ENCODE results near the gene SENP7. TPM values are rescaled to one million over a fixed set of nuclear protein-coding genes. Genes with fewer than 3 reads are reported as not detected.

SENP7 gene
- polyA plus RNA-seq, 3 donors: 1.6 to 12.4 (median 3.8) TPM

GRCh38 chr3:101536266-101536665 lies 23.3 kb upstream of the SENP7 start:
- Mint-ChIP-seq H3K9me3 (peaks cover 0 to 11% (median 2%) of the 10 kb centered on the region in 7 donors), H3K36me3 (no peaks in the 10 kb centered on the region), H3K4me1 (peaks cover 2% of the 10 kb centered on the region), H3K27ac (no peak overlapping the region), H3K4me3 (no peak overlapping the region), H3K27me3 (ENCODE audit: low read depth in 3 of 3) (peaks cover 0 to 4% (median 0%) of the 10 kb centered on the region in 3 donors)
- DNase-seq: no peak
- Histone ChIP-seq H3K4me2 (replicated peaks; ENCODE audit: extremely low read depth, low read length, poor library complexity, severe bottlenecking) (no peak overlapping the region), H3K36me3 (replicated peaks in 1 of 2; ENCODE audit: control insufficient read depth in 1 of 2, insufficient read depth in 2 of 2, low read length in 2 of 2) (no peaks in the 10 kb centered on the region), H3K27me3 (ENCODE audit: control insufficient read depth in 2 of 2, insufficient read depth in 2 of 2, low read length in 2 of 2) (no peaks in the 10 kb centered on the region), H3K9me3 (replicated peaks in 1 of 2; ENCODE audit: control insufficient read depth in 1 of 2, insufficient read depth in 1 of 2, low read length in 2 of 2) (no peaks in the 10 kb centered on the region), H3K79me2 (ENCODE audit: insufficient read depth, low read length) (no peaks in the 10 kb centered on the region), H2AFZ (ENCODE audit: insufficient read depth, low read depth, low read length, poor library complexity, severe bottlenecking) (no peak overlapping the region), H3K4me3 (replicated peaks in 1 of 3; ENCODE audit: low read depth in 2 of 3, low read length in 3 of 3) (no peak overlapping the region), H3K9ac (ENCODE audit: insufficient read depth, low read length, poor library complexity, severe bottlenecking) (no peak overlapping the region), H3K27ac (ENCODE audit: low read depth in 1 of 2, low read length in 2 of 2) (no peak overlapping the region), H3K4me1 (ENCODE audit: control insufficient read depth in 1 of 2, insufficient read depth in 2 of 2, low read length in 2 of 2) (no peaks in the 10 kb centered on the region), H4K20me1 (ENCODE audit: insufficient read depth, low read length) (no peaks in the 10 kb centered on the region)
- intact Hi-C loops (cut with micrococcal nuclease): no loop called here
- no peak for TF ChIP-seq CTCF (IDR thresholded peaks at IDR 0.05)
- no CpG with 5 or more reads among the region's 1 CpG for WGBS (ENCODE audit: insufficient coverage)

GRCh38 chr3:101535221-101535620 lies 22.2 kb upstream of the SENP7 start:
- no peak overlapping the region for H3K27ac ChIP-seq (ENCODE audit: low read depth in 1 of 2, low read length in 2 of 2)
- H3K36me3 ChIP-seq (replicated peaks in 1 of 2; ENCODE audit: control insufficient read depth in 1 of 2, insufficient read depth in 2 of 2, low read length in 2 of 2): no peaks in the 10 kb centered on the region
- no peaks in the 10 kb centered on the region for H3K9me3 ChIP-seq (replicated peaks in 1 of 2; ENCODE audit: control insufficient read depth in 1 of 2, insufficient read depth in 1 of 2, low read length in 2 of 2)
- no peak overlapping the region for H3K9ac ChIP-seq (ENCODE audit: insufficient read depth, low read length, poor library complexity, severe bottlenecking)
- no peaks in the 10 kb centered on the region for H3K27me3 ChIP-seq (ENCODE audit: control insufficient read depth in 2 of 2, insufficient read depth in 2 of 2, low read length in 2 of 2)
- Mint-ChIP-seq H3K27ac (no peak overlapping the region), H3K9me3 (peaks cover 0 to 7% (median 2%) of the 10 kb centered on the region in 7 donors), H3K36me3 (no peaks in the 10 kb centered on the region), H3K27me3 (ENCODE audit: low read depth in 3 of 3) (peaks cover 0 to 4% (median 0%) of the 10 kb centered on the region in 3 donors), H3K4me1 (peaks cover 2% of the 10 kb centered on the region), H3K4me3 (no peak overlapping the region)
- no peak overlapping the region for H3K4me2 ChIP-seq (replicated peaks; ENCODE audit: extremely low read depth, low read length, poor library complexity, severe bottlenecking)
- no CpG with 5 or more reads among the region's 5 CpGs for WGBS (ENCODE audit: insufficient coverage)
- no peak for DNase-seq
- H3K4me3 ChIP-seq (replicated peaks in 1 of 3; ENCODE audit: low read depth in 2 of 3, low read length in 3 of 3): no peak overlapping the region
- no peaks in the 10 kb centered on the region for H3K79me2 ChIP-seq (ENCODE audit: insufficient read depth, low read length)
- TF ChIP-seq CTCF (IDR thresholded peaks at IDR 0.05): no peak
- H4K20me1 ChIP-seq (ENCODE audit: insufficient read depth, low read length): no peaks in the 10 kb centered on the region
- no peak overlapping the region for H2AFZ ChIP-seq (ENCODE audit: insufficient read depth, low read depth, low read length, poor library complexity, severe bottlenecking)
- no peaks in the 10 kb centered on the region for H3K4me1 ChIP-seq (ENCODE audit: control insufficient read depth in 1 of 2, insufficient read depth in 2 of 2, low read length in 2 of 2)
- intact Hi-C loops (cut with micrococcal nuclease): no loop called here

All from CD14-positive monocyte (primary cell).